IMR-90 (cell line): ENCODE measurements around the gene TBCA.

Source experiments
- BHLHE40 ChIP-seq: fragments of 150-350 bp; IDR thresholded peaks from 2 replicates; pipeline ENCODE4 v1.6.1; 2016; ENCODE audit warnings: mild to moderate bottlenecking, low read depth, low read length
- CEBPB ChIP-seq: IDR thresholded peaks from 2 replicates; pipeline ENCODE4 v1.6.1; 2012; ENCODE audit warnings: low read depth, low read length, improper control_type of control experiment
- CTCF ChIP-seq: conservative IDR thresholded peaks from 2 replicates; pipeline ENCODE4 v1.5.1; 2012; ENCODE audit warnings: mild to moderate bottlenecking, low read depth, low read length, improper control_type of control experiment
- ELK1 ChIP-seq: fragments of 150-350 bp; IDR thresholded peaks from 2 replicates; pipeline ENCODE4 v1.6.1; 2016; ENCODE audit warnings: low read depth, mild to moderate bottlenecking, low read length, moderate library complexity, borderline replicate concordance
- MXI1 ChIP-seq: IDR thresholded peaks from 2 replicates; pipeline ENCODE4 v1.6.1; 2012; ENCODE audit warnings: low read depth, mild to moderate bottlenecking, low read length, moderate library complexity, borderline replicate concordance
- POLR2A ChIP-seq: IDR thresholded peaks from 2 replicates; pipeline ENCODE4 v1.6.1; 2012; ENCODE audit warnings: mild to moderate bottlenecking, low read depth, low read length
- RFX5 ChIP-seq: IDR thresholded peaks from 2 replicates; pipeline ENCODE4 v1.8.0; 2012; ENCODE audit warnings: low read depth, mild to moderate bottlenecking, low read length, moderate library complexity
- SMC3 ChIP-seq: fragments of 150-350 bp; IDR thresholded peaks from 2 replicates; pipeline ENCODE4 v1.6.1; 2016; ENCODE audit warnings: low read depth, mild to moderate bottlenecking, antibody characterized with exemption, low read length, moderate library complexity
- USF2 ChIP-seq: fragments of 150-350 bp; IDR thresholded peaks from 2 replicates; pipeline ENCODE4 v1.6.1; 2017; ENCODE audit warnings: mild to moderate bottlenecking, antibody characterized with exemption, low read length, low read depth

GRCh38 chr5:77751328-77752023, 24.7 kb downstream of the TBCA start:
- TF ChIP-seq SMC3 (no peak), CEBPB (no peak), RFX5 (no peak), BHLHE40 (no peak), POLR2A (no peak), CTCF (no peak), MXI1 (no peak), USF2 (no peak), ELK1 (no peak)
